GM19452 (cell line): ENCODE results near the gene CACNB3.

Experiments
- ATAC-seq: cut with Tn5 transposase; IDR thresholded peaks from one replicate; pipeline ENCODE4 v1.9.1; 2021; ENCODE audit not compliant: unreplicated experiment

Gene CACNB3

DNA sequence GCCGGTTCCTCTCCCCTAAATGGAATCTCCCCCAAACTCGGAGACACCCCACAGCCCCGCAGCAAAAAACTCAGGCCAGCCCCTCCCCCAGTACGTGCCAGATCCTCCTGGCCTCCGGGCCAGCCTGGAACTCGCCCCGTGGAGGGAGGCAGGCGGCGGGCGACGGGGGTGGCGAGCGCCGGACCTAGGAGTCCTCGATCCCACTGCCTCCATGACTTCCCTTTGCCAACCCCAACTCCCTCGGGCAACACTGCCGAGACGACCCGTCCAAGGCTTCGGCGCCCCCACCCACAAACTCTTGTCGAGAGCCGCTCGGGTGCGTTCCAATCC, 29.8 kb upstream of the CACNB3 start:
- no peak for ATAC-seq

DNA sequence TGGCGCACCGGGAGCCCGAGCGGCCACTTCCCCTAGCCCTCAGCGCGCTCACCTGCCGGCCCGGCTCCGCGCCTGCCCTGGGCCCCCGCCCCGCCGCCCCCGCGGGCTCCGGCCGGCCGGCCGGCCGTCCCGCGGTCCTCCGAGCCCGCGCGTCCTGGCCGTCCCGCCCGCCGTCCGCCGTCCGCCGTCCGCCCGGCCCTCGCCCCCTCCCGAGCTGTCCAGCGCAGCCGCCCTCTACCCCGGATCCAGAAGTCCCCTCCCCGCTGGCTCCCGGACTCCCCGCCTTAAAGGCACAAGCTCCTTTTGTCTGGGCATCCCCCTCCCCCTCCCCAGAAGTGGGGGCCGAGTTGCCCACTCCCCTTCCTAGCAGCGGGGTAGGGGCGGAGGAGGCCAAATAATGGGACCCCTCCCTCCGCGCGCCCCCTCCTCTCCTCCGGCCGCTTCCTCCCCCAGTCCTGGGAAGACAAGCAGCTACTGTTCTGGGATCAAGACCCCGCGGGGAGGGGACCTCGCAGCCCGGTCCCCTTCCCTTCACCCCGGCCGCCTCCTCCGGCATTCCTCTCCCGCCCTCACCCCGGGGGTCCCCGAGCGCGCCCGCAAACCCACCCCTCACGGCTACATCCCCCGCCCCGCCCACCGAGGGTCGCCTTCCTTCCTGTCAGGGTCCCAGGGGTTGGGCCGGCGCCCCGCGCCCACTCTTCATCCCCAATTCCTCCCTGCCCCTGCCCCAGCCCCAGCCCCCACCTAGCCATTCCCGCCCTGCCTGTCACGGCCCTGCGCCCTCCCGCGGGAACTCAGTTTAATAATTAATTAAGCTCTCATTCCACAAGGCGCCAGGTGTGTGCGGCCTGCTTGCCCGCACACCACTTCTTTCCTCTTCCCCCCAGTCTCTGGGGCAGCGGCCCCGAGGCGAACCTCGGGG, 29.2 kb upstream of the CACNB3 start, which contains the start of gene ADCY6:
TSS of gene ADCY6 (minus strand) at position 236 of the 922 bp plus-strand sequence. CDS start 5,655 bp downstream, outside the sequence.
- peak; percentile 60 for ATAC-seq

DNA sequence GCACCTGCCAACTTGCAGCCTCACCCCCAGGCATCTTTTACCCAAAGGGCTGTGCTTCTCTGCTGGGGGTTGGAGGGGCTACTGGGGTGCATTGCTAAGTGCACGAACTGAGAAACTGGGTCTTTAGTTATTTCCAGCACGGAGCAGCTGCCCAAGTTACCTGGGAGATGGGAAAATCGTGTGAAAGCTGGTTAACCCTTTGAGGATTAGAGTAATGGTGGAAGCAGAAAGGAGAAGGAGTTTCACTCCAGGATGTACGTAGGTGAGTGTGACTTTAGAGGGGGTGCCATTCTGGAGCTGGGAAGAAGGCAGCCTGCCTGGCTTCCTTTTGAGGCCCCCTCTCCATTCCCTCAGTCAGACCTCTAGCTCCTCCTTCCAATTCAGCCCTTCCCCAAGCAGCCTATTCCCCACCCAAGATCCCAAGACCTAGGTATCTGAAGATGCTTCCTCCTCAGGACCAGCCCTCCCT, 28.4 kb upstream of the CACNB3 start:
- peak; percentile 17 for ATAC-seq

DNA sequence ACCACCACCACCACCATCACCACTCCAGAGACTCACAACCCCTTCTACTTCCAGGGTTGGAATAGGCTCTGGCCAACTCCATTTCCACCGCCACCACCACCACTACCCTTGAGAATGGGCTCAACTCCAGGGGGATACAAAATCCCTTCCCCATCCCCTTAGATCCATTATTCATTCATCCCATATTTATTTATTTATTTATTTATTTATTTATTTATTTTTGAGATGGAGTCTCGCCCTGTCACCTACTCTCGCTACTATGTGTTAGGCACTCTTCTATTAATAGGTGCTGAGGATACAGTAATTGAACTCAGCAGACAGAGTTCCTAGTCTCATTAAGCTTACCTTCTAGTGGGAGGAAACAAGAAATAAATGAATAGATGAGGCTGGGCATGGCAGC, 24.6 kb upstream of the CACNB3 start:
- ATAC-seq: no peak

DNA sequence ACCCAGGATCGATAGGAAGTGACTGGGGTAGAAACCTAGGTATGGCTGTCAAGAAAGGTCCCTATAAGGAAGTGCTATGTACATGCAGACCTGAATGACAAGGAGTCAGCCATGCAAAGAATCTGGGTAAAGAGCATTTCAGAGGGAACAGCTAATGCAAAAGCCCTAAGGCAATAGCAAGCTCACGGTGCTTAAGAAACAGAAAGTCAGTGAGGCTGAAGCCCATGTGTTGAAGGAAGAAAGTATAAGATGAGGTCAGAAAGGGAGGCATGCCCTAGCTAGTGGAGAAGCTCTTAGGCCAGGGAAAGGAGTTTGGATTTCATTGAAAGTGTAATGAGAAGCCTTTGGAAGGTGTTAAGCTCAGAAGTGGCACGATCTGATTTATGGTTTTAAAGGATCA, 23.4 kb upstream of the CACNB3 start:
- no peak for ATAC-seq

DNA sequence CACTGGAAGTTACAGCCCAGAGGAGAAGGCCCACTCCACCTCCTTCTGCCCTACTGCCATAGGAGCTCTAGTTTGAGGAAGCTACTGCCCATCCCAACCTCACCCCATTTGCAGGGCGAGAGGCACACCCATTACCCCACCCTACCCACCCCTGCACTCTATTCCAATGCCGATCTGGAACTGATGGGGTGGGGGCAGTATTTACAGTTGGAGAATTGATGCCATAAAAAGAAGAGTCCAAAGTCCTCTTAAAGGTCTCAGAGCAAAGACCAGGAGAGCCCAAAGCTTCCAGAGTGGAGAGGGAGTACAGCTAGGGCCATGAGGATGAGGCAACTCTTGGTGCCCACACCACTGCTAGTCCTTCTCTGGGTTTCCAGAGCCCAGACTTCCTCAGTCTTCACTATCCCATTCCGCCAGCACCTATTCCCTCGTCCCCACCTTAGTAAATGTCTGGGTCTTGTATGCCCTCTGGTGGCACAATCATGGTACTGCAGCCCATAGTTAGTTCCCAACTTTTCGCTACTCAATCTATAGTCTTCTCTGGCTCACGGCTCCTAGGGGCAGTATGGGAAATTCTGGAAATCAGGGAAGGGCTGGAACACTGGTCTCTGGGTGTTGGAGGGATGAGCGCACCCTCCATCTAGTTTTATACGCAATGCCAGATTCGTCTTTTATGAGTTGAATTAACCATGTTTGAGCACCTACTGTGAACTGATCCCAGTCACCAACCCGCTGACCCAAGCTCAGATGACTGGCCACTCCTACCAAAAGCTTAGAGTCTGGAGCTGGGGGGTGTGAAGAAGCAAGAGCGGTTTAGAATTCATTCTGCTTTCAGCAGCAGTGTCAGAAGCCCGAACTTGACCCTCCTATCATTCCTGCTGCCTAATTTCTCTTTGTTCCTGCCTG, 22.5 kb upstream of the CACNB3 start:
- ATAC-seq: peak; percentile 60

DNA sequence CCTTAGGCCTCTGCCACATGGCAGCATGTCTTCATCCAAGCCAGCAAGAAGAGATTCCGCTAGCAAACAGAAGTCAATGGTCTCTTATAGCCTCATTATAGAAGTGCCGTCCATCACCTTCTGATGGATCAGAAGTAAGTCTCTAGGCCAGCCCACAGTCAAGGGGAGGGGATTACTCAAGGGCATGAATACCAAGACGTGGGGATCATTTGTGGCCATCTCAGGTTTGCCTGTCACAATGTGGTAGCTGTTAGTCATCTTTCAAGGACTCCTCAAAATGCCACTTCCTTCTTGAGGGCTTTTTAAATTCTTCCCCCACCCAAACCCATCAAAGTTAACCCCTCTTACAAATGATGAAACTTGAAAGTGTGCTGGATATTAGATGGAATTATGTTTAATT, 21.3 kb upstream of the CACNB3 start:
- ATAC-seq: no peak

DNA sequence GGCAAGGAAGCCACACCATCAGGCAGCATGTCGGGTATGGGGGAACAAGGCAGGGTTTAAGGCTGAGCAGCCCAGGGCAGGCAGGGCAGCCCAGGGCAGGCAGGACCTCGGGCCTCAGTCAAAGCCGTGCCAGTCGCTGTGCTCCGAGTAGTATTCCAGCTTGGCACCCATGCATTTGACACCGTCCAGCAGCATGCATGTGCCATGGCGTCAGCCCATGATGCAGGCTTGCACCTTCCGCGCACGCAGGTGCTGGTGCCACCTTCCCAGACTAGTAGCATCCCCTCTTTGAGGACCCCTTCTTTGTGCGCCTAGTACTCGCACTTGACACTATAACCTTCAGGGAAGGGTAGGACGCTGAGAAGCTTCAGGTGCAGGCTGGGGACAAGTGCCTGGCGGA, 17.8 kb upstream of the CACNB3 start:
- no peak for ATAC-seq

DNA sequence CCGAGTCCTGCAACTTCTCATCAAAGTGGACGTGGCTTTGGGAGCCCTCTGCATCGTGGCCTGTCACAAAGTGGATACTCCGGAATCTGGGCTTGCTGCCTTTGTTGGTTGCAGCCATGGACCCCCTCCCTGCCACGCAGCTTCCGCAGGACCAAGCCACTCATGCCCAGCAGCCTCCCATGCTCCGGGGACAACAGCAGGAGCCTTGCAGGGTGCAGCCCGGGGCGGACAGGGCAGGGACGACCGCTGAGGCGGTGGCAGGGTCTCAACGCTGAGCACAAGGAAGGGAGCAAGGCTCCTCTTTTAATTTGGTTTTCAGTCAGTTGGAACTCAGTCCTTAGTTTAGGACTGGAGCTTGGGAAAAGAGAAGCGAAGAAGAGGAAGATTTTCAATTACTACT, 17.3 kb upstream of the CACNB3 start:
- ATAC-seq: no peak

DNA sequence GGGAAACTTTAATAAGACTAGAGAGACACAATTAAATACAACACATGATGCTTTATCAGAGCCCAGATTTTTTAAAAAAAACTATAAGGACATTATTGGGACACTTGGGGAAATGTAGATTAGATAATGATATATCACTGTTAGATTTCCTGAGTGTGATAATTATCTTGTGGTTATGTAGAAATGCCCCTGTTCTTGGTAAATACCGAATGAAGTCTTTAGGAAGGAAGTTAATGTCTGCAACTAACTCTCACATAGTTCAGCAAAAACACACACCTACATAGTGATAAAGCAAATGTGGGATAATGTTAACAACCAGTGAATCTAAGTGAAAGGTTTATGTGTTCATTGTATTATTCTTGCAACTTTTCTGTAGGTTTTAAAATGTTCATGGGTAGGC, 14.6 kb upstream of the CACNB3 start:
- no peak for ATAC-seq

DNA sequence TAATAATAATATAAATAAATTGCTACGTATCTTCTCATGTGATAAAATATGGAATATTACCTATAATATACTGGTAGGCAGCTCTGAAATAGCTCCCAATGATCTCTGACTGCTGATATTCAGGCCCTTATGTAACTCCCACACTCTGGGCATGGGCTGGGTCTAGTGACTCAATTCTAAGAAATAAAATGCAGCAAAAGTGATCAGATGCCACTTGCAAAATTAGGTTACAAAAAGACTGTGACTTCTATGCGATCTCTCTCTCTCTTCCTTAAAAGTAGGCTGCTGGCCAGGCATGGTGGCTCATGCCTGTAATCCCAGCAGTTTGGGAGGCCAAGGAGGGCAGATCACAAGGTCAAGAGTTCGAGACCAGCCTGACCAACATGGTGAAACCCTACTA, 10.3 kb upstream of the CACNB3 start:
- no peak for ATAC-seq

DNA sequence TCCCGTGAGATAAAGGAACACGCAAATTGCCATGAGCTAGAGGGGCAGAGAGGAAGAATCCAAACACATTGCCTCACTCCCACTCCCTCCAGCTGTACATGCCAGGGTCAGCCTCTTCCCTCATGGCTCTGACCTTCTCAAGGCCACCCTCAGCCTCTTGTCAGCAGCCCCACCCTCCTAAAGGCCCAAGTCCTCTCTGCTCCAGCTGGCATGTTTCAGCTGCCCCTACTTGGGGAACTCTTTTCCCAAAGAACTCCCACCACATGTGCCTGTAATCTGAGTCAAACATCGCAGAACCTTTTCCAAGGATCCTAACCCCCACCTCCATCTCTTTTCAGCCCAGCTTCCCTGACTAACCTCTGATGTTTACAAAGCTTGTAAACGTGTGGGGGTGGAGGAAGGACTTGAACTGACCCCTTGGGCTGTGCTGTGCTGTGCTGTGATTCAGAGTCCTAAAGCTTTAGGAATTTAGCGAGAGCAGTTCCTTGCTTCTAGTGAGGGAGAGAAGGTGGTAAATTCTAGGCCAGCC, 7.3 kb upstream of the CACNB3 start:
- no peak for ATAC-seq

DNA sequence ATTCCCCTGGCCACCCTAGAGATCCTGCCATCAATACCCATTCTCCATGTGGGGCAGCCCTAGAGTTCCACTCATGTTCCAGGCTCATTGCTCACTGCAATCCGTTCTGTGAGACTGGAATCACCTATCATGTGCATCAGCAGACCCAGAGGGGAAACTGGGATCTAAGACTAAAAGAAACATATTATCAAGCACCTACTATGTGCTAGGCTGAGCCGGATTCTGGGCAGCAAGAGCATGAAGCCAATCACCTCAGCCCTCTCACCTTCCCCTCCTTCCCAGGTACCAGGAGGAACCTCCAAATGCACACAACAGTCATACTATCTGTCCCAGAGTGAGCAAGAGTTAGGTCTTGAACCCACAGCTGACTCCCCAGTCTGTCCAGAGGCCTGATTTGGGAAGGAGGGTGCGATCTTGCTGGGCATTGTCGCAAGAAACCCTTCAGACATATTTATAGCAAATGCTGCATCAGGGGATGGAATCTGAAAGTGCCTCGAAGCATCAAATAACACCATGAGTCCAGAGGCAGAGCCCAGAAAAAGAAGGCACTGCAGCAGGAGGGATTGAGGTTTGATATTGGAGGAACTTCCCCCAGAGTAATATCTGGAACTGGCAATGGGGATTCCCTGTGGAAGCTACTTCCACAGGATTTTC, 6.7 kb upstream of the CACNB3 start:
- no peak for ATAC-seq

DNA sequence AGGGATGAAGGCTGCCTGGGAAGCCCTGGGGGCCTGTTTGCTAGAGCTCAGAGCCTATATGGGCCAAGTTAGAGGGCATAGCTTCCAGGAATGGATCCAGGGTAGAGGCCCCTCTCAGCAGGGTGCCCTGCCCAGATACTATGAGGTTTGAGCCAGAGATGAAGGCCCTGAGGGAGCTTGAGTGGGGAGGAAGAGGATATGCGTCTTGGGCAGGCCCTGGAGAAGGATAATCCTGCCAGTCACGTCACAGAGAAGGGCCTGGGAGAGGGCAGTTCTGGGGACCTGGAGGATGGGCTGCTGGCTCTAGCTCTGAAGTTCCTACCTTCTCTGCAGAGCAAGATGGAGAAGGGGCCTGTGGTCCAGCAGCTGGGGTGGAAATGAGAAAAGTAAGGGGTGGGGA, 5.9 kb upstream of the CACNB3 start:
- ATAC-seq: no peak

DNA sequence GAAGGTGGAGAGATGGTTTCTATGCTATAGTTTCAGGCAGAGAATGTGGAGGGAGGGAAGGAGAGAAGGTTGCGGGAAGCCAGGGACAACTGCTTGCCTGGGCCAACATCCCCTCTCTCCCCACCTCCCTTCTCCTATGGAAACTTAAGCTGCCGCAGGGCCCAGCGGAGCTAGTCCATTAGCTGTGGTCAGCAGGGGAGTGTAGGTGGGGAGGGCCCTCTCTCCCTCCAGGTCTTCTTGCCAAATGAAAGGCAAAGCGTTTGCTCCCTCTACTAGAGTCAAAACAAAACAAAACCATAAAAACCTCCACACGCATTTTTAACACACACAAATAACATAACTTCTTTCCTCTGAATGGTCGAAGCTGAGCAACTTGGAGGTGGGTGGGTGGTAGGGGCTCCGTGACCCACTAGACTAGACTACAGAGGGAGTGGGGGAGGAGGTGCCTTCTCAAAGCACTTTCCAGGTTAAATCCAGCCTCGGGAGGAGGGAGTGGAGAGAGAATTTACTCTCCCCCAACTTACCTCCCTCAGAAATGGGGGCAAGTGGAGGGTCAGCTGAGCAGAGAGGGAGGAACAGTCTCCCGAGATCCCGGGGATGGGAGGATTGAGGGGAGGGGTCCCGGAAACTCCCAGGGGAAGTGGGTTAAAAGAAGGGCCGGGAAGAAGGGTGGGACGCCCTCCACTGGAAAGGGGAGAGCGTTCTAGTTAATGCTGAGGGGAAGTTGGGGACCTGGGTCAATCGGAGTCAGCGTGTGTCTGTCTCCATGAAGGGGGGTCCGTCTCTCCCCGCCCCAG, 4.6 kb upstream of the CACNB3 start:
- no peak for ATAC-seq

DNA sequence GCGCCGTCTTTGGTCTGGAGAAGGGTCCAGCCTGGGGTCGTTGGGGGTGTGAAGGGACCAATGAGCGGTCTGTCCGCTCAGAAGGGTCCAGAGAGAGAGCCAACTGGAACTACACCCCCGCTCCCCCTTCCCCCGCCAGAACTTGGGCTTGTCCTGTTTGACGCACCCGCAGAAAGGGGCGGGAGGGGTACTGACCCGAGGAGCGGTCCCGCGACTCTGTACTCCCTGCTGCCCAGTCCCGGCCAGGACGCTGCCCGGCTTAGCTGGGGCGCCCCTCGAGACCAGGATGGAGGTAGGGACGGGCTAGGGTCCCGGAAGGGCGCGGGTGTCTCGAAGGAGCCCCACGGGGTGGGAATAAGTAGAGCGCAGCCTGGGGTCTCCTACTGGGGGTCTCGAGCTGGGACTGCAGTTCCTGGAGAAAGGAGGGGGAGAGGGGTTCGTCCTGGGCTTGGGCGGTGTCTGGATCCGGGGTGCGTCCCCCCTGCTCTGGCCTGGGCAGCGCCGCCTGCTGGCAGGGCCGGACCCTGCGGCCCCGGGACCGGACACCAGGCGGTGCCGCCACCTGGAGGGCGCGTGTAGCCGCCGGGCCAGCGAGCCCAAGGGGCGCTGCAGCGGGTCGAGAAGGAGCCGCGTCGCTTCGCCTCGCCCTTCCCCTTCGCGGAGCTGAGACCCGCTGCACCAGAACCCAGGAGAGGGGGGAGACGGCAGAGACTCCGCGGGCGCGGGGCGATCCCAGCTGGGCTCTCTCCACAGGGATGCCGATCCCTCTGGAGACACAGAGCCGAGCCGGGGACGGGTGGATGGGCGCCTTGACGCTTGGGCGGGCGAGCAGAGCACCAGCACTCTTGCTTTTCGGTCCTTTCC, 3.8 kb upstream of the CACNB3 start:
- peak; percentile 86 for ATAC-seq

DNA sequence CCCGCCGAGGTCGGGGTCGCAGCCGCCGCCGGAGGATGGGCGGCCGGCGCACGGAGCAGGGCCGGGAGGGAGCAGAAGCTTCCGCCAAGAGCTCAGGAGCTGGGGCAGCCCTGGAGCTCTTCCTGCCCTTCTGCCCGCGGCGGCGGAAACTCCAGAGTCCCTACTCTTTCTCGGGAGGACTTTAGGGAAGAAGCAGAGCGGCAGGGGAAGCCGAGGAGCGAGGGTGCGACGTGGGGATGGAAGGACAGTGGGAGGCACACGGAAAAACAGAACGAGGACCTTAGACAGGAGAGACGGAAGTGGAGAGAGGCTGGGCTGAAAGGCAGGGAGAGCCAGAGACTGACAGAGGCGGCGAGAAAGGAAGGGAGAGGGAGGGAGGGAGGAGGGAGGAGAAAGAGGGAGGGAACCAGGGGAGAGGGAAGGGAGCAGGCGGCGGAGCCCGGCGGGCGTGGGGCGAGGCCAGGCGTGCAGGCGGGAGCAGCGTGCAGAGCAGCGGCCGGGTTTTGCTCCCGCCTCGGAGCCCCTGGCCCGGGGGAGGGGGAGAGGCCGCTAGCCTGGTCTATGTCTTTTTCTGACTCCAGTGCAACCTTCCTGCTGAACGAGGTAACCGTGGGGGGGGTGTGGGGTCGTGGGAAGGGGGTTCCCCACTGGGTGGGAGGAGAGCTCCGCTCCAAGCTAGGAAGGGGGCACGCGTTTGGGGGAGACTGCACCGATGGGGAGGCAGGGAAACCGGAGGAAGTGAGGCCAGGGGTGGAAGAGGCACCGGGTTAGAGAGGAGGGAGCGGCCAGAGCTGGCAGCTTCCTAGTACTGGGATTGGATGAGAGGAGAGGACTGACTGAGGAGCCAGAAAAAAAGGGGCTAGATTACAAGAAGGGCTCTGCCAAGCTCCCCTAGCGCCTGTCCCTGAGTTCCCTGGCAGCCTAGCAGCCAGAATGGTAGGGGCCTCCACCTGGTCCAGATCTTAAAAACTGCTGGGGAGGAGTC, 2.9 kb upstream of the CACNB3 start:
- ATAC-seq: peak; percentile 36
